A673 (cell line): ENCODE data around the gene VPS8. TPM values are rescaled to one million over a fixed set of nuclear protein-coding genes. Genes with fewer than 3 reads are reported as not detected.

Source experiments
- BruUV-seq: library from RNA; stranded (reverse); fragments of 400-500 nt; replicated peaks from 2 replicates; lab custom pipeline; 2021; lab: Mats Ljungman, UMichigan
- CTCF ChIA-PET: fragments of 300-600 bp; sonication (Branson Sonifier 250); formaldehyde crosslinking; loops from one replicate; lab custom pipeline; 2022; ENCODE audit warnings: antibody characterized with exemption; lab: Charles Lee
- POLR2A ChIA-PET: fragments of 300-600 bp; sonication (Branson Sonifier 250); formaldehyde crosslinking; loops from one replicate; lab custom pipeline; 2022; ENCODE audit warnings: antibody characterized with exemption; ENCODE audit not compliant: low non-redundant PET; lab: Charles Lee
- DNase-seq: peaks from one replicate; pipeline ENCODE4 v3.0.0-alpha.2; 2015; ENCODE audit warnings: low spot score
- H3K27ac ChIP-seq: fragments of 200-600 bp; sonication (generic); 2 replicates; pipeline ENCODE4 v1.5.1; 2016; ENCODE audit warnings: mixed run types, low read depth, mild to moderate bottlenecking, mixed read lengths, antibody characterized with exemption, low read length; ENCODE audit not compliant: poor library complexity, severe bottlenecking
- H3K27me3 ChIP-seq: fragments of 200-600 bp; sonication (generic); replicated peaks from 2 replicates; pipeline ENCODE4 v1.6.1; 2017; ENCODE audit warnings: mixed run types, low read depth, mild to moderate bottlenecking, mixed read lengths, antibody characterized with exemption, low read length; ENCODE audit not compliant: insufficient read depth, poor library complexity
- H3K36me3 ChIP-seq: fragments of 200-600 bp; sonication (generic); 2 replicates; pipeline ENCODE4 v1.6.1; 2016; ENCODE audit warnings: mixed run types, mild to moderate bottlenecking, mixed read lengths, antibody characterized with exemption, low read length; ENCODE audit not compliant: insufficient read depth, poor library complexity, severe bottlenecking
- H3K4me1 ChIP-seq: fragments of 200-600 bp; sonication (generic); 2 replicates; pipeline ENCODE4 v1.6.1; 2017; ENCODE audit warnings: mixed run types, mild to moderate bottlenecking, mixed read lengths, antibody characterized with exemption, low read length; ENCODE audit not compliant: insufficient read depth, poor library complexity, severe bottlenecking
- H3K4me3 ChIP-seq: fragments of 200-600 bp; sonication (generic); 2 replicates; pipeline ENCODE4 v1.5.1; 2016; ENCODE audit warnings: low read depth, mixed run types, mild to moderate bottlenecking, mixed read lengths, low read length; ENCODE audit not compliant: poor library complexity, severe bottlenecking
- H3K9me3 ChIP-seq: fragments of 200-600 bp; sonication (generic); 2 replicates; pipeline ENCODE4 v1.6.1; 2016; ENCODE audit warnings: mixed run types, low read depth, mild to moderate bottlenecking, mixed read lengths, antibody characterized with exemption, low read length; ENCODE audit not compliant: poor library complexity, severe bottlenecking
- EZH2 ChIP-seq: fragments of 200-600 bp; sonication (generic); IDR thresholded peaks from 2 replicates; pipeline ENCODE4 v1.6.1; 2017; ENCODE audit warnings: borderline replicate concordance, low read depth, mild to moderate bottlenecking, mixed read lengths, antibody characterized with exemption, low read length; ENCODE audit not compliant: poor library complexity, severe bottlenecking
- intact Hi-C: fragments of 100-400 bp; cut with micrococcal nuclease; formaldehyde crosslinking; loops from one replicate; pipeline ENCODE4 v1.10.0; 2022; ENCODE audit not compliant: unreplicated experiment
- total RNA-seq: library from RNA; stranded (reverse); gene quantifications from 2 replicates; pipeline ENCODE4 v1.2.3, GENCODE V29; 2021
- TF ChIP-seq, protein P1 (sequence below): fragments of 300-800, 200-600 bp; sonication (generic); conservative IDR thresholded peaks from 2 replicates; pipeline ENCODE4 v1.5.1; 2017; ENCODE audit warnings: low read depth, mild to moderate bottlenecking, antibody characterized with exemption, low read length, moderate library complexity, mixed read lengths

VPS8 gene
- total RNA-seq, 1 experiment from 2014 or later, result 42.3 TPM

DNA sequence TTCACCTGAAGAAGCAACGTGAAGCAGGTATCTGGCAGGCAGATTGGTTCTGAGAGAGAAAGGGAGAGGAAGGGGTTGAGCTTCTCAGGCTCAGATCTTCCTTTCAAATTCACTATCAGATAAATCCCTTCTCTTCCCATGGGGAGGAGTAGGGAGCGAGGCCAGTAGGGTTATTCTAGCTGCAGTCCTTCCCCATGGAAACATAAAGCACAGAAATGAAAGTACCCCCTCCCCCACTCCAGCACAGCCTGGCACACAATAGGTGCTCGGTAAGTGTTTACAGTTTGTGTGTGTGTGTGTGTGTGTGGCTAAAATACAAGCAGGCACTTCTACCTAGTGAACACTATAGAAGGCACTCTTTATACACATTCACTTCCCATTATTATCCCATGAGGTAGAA lies 20.8 kb upstream of the VPS8 start:
- POLR2A ChIA-PET, result no interaction called here

DNA sequence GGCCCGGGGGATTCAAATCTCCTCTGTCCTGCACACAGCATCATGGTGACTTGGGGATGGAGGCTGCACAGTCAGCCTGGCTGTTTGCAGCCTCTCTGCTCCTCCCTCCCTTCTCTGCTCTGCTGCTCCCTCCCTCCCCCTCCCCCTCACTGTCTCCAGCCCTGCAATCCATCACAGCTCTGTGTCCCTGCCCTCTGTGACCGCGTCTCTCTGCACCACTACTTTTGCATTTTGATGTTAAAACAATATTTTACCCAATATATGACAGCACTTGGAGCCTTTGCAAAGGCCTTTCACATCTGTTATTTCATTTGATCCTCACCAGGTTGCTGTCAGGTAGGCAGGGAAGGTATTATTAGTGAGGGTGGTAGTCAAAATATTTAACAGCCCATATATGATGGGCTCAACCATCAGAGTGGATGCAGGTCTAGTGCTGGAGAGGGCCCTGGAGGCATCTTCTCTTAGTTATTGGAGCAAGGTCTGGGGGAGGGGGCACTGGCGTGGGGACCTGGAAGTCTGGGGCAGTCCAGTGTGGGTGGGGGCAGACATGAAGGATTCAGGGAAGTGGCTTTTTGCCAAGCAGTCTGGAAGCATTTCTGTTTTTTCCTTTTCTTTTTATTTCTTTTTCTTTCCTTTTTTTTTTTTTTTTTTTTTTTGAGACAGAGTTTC lies 16.3 kb upstream of the VPS8 start:
- intact Hi-C loops, result no loop called here
- CTCF ChIA-PET, result no interaction called here
- DNase-seq, result no peak
- BruUV-seq, result no TSS peak
- Histone ChIP-seq H3K4me1 (no peaks in the 10 kb centered on the region), H3K4me3 (no peak overlapping the region), H3K27me3 (no peaks in the 10 kb centered on the region), H3K9me3 (no peaks in the 10 kb centered on the region), H3K36me3 (no peaks in the 10 kb centered on the region), H3K27ac (no peak overlapping the region)
- no peak for TF ChIP-seq EZH2
- TF ChIP-seq, protein P1, sequence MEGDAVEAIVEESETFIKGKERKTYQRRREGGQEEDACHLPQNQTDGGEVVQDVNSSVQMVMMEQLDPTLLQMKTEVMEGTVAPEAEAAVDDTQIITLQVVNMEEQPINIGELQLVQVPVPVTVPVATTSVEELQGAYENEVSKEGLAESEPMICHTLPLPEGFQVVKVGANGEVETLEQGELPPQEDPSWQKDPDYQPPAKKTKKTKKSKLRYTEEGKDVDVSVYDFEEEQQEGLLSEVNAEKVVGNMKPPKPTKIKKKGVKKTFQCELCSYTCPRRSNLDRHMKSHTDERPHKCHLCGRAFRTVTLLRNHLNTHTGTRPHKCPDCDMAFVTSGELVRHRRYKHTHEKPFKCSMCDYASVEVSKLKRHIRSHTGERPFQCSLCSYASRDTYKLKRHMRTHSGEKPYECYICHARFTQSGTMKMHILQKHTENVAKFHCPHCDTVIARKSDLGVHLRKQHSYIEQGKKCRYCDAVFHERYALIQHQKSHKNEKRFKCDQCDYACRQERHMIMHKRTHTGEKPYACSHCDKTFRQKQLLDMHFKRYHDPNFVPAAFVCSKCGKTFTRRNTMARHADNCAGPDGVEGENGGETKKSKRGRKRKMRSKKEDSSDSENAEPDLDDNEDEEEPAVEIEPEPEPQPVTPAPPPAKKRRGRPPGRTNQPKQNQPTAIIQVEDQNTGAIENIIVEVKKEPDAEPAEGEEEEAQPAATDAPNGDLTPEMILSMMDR, result no peak
- POLR2A ChIA-PET, result no interaction called here

More for the DNA sequence above, 20.8 kb upstream of the VPS8 start:
- Histone ChIP-seq H3K4me3 (no peak overlapping the region), H3K4me1 (peaks cover 10% of the 10 kb centered on the region), H3K9me3 (no peaks in the 10 kb centered on the region), H3K27me3 (no peaks in the 10 kb centered on the region), H3K36me3 (no peaks in the 10 kb centered on the region), H3K27ac (no peak overlapping the region)
- CTCF ChIA-PET, result no interaction called here
- TF ChIP-seq EZH2, result no peak
- TF ChIP-seq, protein P1, result no peak
- intact Hi-C loops, result no loop called here
- no TSS peak for BruUV-seq
- DNase-seq, result no peak

DNA sequence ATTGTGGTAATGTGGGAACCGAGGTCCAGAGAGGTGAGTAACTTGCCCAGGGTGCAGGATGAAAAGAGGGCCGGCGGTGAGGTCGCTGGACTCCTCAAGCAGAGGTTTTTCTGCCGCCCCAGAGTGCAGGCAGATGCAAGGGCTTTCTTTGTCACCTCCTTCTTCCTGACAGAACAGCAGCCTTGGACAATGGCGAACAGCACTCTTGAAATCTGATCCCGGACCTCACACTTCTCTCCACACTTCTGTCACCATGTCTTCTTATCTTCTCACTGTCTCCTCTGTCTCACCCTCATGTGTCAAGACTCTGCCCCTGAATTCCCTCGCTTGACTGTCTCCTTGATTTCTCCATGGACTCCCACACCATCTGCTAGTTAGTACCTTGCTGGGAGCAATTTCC lies 15.4 kb upstream of the VPS8 start:
- H3K4me3 ChIP-seq, result no peak overlapping the region
- no peaks in the 10 kb centered on the region for H3K36me3 ChIP-seq
- POLR2A ChIA-PET, result no interaction called here
- H3K27ac ChIP-seq, result no peak overlapping the region
- no peaks in the 10 kb centered on the region for H3K27me3 ChIP-seq
- BruUV-seq, result no TSS peak
- no peak for TF ChIP-seq EZH2
- TF ChIP-seq, protein P1, result no peak
- CTCF ChIA-PET, result no interaction called here
- intact Hi-C loops, result no loop called here
- no peaks in the 10 kb centered on the region for H3K4me1 ChIP-seq
- no peaks in the 10 kb centered on the region for H3K9me3 ChIP-seq
- DNase-seq, result no peak
